ENCODE results near the gene RAD9A.
"Not testable (repeated sequence)": the region's sequence is repeated elsewhere in the genome, so short reads cannot be mapped to it uniquely, and the experiment has no call there.

Gene RAD9A

DNA sequence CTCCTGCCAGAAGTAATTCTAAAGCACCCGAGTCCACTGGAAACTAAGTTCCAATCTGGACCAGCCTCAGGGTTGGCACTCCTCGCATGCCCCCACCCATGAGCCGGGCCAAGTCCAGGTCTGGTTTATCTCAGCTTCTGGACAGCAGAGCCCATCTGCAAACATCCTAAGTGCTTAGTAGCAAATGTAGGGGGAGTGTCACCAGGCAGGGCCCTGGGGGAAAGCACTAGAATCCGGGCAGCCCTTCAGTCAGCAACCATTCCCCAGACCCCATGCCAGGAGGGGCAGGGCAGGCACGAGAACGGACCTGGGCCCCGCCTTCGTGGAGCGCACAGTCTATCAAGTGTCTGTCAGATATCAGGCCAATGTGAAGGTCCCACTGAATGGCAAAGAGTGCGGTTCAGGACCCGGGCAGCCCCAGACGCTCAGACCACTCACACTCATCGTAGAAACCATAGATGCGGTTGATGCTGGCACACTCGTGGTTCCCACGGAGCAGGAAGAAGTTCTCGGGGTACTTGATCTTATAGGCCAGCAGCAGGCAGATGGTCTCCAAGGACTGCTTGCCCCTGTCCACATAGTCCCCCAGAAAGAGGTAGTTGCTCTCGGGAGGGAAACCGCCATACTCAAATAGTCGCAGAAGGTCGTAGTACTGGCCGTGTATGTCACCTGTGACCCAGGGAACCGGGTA is 8.6 kb downstream of the RAD9A start:
- DNase-seq (ENCODE audit: low read depth, low spot score), result no peak
- TF ChIP-seq, protein P1, sequence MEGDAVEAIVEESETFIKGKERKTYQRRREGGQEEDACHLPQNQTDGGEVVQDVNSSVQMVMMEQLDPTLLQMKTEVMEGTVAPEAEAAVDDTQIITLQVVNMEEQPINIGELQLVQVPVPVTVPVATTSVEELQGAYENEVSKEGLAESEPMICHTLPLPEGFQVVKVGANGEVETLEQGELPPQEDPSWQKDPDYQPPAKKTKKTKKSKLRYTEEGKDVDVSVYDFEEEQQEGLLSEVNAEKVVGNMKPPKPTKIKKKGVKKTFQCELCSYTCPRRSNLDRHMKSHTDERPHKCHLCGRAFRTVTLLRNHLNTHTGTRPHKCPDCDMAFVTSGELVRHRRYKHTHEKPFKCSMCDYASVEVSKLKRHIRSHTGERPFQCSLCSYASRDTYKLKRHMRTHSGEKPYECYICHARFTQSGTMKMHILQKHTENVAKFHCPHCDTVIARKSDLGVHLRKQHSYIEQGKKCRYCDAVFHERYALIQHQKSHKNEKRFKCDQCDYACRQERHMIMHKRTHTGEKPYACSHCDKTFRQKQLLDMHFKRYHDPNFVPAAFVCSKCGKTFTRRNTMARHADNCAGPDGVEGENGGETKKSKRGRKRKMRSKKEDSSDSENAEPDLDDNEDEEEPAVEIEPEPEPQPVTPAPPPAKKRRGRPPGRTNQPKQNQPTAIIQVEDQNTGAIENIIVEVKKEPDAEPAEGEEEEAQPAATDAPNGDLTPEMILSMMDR (IDR thresholded peaks at IDR 0.05; ENCODE audit: low read depth, low read length), result no peak
- in situ Hi-C loops (cut with HindIII; ENCODE audit: low sequenced_read_pairs), result no loop called here
- H3K4me3 ChIP-seq (ENCODE audit: low read depth, low read length), result peak overlapping the region; percentile 96

- TF ChIP-seq, protein P1 (IDR thresholded peaks at IDR 0.05; ENCODE audit: low read depth, low read length), result no peak
- no peak for DNase-seq (ENCODE audit: low read depth, low spot score)
- in situ Hi-C loops (cut with HindIII; ENCODE audit: low sequenced_read_pairs), result no loop called here
- H3K4me3 ChIP-seq (ENCODE audit: low read depth, low read length), result peak overlapping the region; percentile 96
Measured at GRCh38 chr11:67400942-67401494, 9.2 kb downstream of the RAD9A start.

GRCh38 chr11:67401495-67402191 is 9.9 kb downstream of the RAD9A start, which contains the start of gene PPP1CA:
Gene PPP1CA (minus strand): TSS chr11:67401858. CDS start chr11:67401782, 76 bp downstream.
- in situ Hi-C loops (cut with HindIII; ENCODE audit: low sequenced_read_pairs), result no loop called here
- DNase-seq (ENCODE audit: low read depth, low spot score), result peak; percentile 87
- peak within 1 kb of the TSS; percentile 96 for H3K4me3 ChIP-seq (ENCODE audit: low read depth, low read length)
- TF ChIP-seq, protein P1 (IDR thresholded peaks at IDR 0.05; ENCODE audit: low read depth, low read length), result peak; percentile 15

DNA sequence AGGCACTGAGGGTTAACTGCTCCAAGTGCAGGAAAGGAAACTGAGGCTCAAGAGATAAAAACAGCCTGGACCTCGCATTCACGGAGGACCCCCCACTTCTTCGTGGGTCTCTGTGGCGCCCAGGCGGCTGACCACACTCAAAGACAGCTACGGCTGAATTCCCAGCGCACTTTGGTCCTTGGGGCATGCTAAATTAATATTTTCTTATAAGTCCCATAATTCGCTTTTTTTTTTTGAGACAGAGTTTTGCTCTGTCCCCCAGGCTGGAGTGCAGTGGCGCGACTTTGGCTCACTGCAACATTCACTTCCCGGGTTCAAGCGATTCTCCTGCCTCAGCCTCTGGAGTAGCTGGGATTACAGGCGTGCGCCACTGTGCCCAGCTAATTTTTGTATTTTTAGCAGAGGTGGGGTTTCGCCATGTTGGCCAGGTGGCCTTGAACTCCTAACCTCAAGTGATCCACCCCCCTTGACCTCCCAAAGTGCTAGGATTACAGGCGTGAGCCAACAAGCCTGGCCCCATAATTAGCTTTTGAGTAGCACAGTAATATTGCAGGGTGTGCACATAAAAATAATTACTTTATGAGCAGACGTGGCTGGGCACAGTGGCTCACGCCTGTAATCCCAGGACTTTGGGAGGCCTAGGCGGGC is 10.5 kb downstream of the RAD9A start:
- in situ Hi-C loops (cut with HindIII; ENCODE audit: low sequenced_read_pairs); DNase-seq (ENCODE audit: low read depth, low spot score): not testable (repeated sequence)
- H3K4me3 ChIP-seq (ENCODE audit: low read depth, low read length), result peak overlapping the region; percentile 37

DNA sequence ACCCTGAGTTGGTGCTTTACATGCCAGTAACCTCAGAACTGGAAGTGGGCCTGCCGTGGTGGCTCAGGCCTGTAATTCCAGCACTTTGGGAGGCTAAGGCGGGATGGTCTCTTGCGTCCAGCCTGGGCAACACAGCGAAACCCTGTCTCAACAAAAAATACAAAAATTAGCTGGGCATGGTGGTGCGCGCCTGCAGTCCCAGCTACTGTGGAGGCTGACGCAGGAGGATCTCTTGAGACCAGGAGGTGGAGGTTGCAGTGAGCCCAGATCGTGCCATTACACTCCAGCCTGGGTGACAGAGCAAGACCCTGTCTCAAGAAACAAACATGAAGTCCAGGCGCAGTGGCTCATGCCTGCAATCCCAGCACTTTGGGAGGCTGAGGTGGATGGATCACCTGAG is 11.3 kb downstream of the RAD9A start:
- H3K4me3 ChIP-seq (ENCODE audit: low read depth, low read length); in situ Hi-C loops (cut with HindIII; ENCODE audit: low sequenced_read_pairs); DNase-seq (ENCODE audit: low read depth, low spot score): not testable (repeated sequence)

- no peak overlapping the region for H3K4me3 ChIP-seq (ENCODE audit: low read depth, low read length)
- in situ Hi-C loops (cut with HindIII; ENCODE audit: low sequenced_read_pairs), result no loop called here
- no peak for DNase-seq (ENCODE audit: low read depth, low spot score)
- TF ChIP-seq, protein P1 (IDR thresholded peaks at IDR 0.05; ENCODE audit: low read depth, low read length), result no peak
Measured at GRCh38 chr11:67404515-67405195, 12.9 kb downstream of the RAD9A start.

GRCh38 chr11:67405196-67405567 is 13.4 kb downstream of the RAD9A start:
- TF ChIP-seq, protein P1 (IDR thresholded peaks at IDR 0.05; ENCODE audit: low read depth, low read length), result no peak
- in situ Hi-C loops (cut with HindIII; ENCODE audit: low sequenced_read_pairs), result no loop called here
- H3K4me3 ChIP-seq (ENCODE audit: low read depth, low read length), result no peak overlapping the region
- DNase-seq (ENCODE audit: low read depth, low spot score), result no peak

Measured in astrocyte of the spinal cord (primary cell).